ENCODE results near the gene FARS2.

Gene FARS2

DNA sequence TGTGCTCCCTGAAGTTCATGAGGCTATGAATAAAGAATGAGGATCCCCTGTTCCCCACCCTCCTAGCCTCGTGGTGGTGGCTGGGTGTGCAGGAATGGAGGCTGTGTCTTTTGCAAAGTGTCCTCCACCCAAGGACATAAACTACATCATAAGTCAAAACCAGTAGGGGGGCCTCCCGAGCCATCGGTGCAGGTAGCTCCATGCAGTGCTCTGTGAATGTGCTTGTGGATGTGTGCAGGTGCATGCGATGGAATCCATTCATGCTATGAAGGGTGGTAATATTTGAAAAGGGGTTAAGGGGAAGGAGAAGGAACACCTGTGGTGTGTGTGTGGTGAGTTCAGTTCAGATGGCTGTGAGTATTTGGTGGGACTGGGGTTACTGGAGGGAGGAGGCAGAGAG, 548.1 kb downstream of the FARS2 start:
- TF ChIP-seq CTCF (IDR thresholded peaks at IDR 0.05): no peak
- no peak overlapping the region for H3K4me3 ChIP-seq (ENCODE audit: low read depth in 1 of 2, low read length in 1 of 2)
- H3K27me3 ChIP-seq: no peaks in the 10 kb centered on the region
- peaks cover 4% of the 10 kb centered on the region for H3K9me3 ChIP-seq
- H3K4me1 ChIP-seq (ENCODE audit: control insufficient read depth in 1 of 2, insufficient read depth in 1 of 2, low read depth in 1 of 2, low read length in 1 of 2): no peaks in the 10 kb centered on the region
- no peaks in the 10 kb centered on the region for H3K36me3 ChIP-seq
- no peak overlapping the region for H3K27ac ChIP-seq

GRCh38 chr6:5811997-5812396, 550.7 kb downstream of the FARS2 start:
- TF ChIP-seq CTCF (IDR thresholded peaks at IDR 0.05): no peak

DNA sequence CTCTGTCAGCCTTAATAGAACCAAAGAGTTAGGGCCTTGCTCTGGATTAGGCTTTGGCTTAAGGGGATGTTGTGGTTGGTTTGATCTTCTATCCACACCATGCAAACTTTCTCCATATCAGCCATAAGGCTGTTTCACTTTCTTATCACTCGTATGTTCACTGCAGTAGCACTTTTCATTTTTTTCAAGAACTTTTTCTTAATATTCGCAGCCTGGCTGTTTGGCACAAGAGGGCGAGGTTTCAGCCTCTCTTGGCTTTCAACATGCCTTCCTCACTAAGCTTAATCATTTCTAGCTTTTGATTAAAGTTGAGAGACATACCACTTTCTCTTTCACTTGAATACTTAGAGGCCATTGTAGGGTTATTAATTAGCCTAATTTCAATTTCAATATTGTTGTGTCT, 552.3 kb downstream of the FARS2 start:
- no peaks in the 10 kb centered on the region for H3K36me3 ChIP-seq
- no peaks in the 10 kb centered on the region for H3K9me3 ChIP-seq
- H3K27ac ChIP-seq: no peak overlapping the region
- H3K4me1 ChIP-seq (ENCODE audit: control insufficient read depth in 1 of 2, insufficient read depth in 1 of 2, low read depth in 1 of 2, low read length in 1 of 2): no peaks in the 10 kb centered on the region
- no peaks in the 10 kb centered on the region for H3K27me3 ChIP-seq
- H3K4me3 ChIP-seq (ENCODE audit: low read depth in 1 of 2, low read length in 1 of 2): no peak overlapping the region
- no peak for TF ChIP-seq CTCF (IDR thresholded peaks at IDR 0.05)

More at GRCh38 chr6:5811997-5812396, 550.7 kb downstream of the FARS2 start:
- Histone ChIP-seq H3K36me3 (no peaks in the 10 kb centered on the region), H3K27ac (no peak overlapping the region), H3K4me1 (ENCODE audit: control insufficient read depth in 1 of 2, insufficient read depth in 1 of 2, low read depth in 1 of 2, low read length in 1 of 2) (no peaks in the 10 kb centered on the region), H3K27me3 (no peaks in the 10 kb centered on the region), H3K9me3 (no peaks in the 10 kb centered on the region), H3K4me3 (ENCODE audit: low read depth in 1 of 2, low read length in 1 of 2) (no peak overlapping the region)

- no peak overlapping the region for H3K27ac ChIP-seq
- H3K9me3 ChIP-seq: no peaks in the 10 kb centered on the region
- TF ChIP-seq CTCF (IDR thresholded peaks at IDR 0.05): no peak
- H3K36me3 ChIP-seq: no peaks in the 10 kb centered on the region
- H3K4me3 ChIP-seq (ENCODE audit: low read depth in 1 of 2, low read length in 1 of 2): no peak overlapping the region
- H3K4me1 ChIP-seq (ENCODE audit: control insufficient read depth in 1 of 2, insufficient read depth in 1 of 2, low read depth in 1 of 2, low read length in 1 of 2): no peaks in the 10 kb centered on the region
- no peaks in the 10 kb centered on the region for H3K27me3 ChIP-seq
Measured at GRCh38 chr6:5814116-5814515, 552.8 kb downstream of the FARS2 start.

DNA sequence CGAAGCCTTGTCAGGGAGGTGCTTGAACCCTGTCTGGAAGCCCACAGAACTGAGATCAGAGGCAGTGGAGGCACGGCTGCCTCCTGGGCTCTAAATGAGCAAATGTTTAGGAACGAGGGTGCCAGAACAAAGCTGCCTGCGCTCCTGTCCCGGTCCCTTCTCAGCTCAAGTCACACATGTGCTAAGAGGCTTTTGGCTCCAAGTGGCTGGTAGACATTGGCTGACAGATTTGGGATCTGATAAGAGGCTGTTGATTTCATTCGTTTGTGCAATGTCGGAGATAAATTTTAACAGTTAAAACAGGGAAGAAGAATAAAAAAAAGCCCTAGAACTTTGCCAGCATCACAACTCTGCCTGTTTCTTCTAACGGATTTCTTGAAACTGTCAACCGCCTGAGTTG, 553.6 kb downstream of the FARS2 start:
- no peaks in the 10 kb centered on the region for H3K9me3 ChIP-seq
- H3K36me3 ChIP-seq: no peaks in the 10 kb centered on the region
- H3K27me3 ChIP-seq: no peaks in the 10 kb centered on the region
- H3K4me1 ChIP-seq (ENCODE audit: control insufficient read depth in 1 of 2, insufficient read depth in 1 of 2, low read depth in 1 of 2, low read length in 1 of 2): no peaks in the 10 kb centered on the region
- H3K27ac ChIP-seq: no peak overlapping the region
- H3K4me3 ChIP-seq (ENCODE audit: low read depth in 1 of 2, low read length in 1 of 2): no peak overlapping the region
- TF ChIP-seq CTCF (IDR thresholded peaks at IDR 0.05): no peak

- TF ChIP-seq CTCF (IDR thresholded peaks at IDR 0.05): no peak
- Histone ChIP-seq H3K27me3 (no peaks in the 10 kb centered on the region), H3K4me1 (ENCODE audit: control insufficient read depth in 1 of 2, insufficient read depth in 1 of 2, low read depth in 1 of 2, low read length in 1 of 2) (no peaks in the 10 kb centered on the region), H3K36me3 (no peaks in the 10 kb centered on the region), H3K27ac (no peak overlapping the region), H3K4me3 (ENCODE audit: low read depth in 1 of 2, low read length in 1 of 2) (no peak overlapping the region), H3K9me3 (no peaks in the 10 kb centered on the region)
Measured at GRCh38 chr6:5817869-5818268, 556.6 kb downstream of the FARS2 start.

All from neutrophil (primary cell).